ENCODE results near the gene MSX2.

The MSX2 gene

GRCh38 chr5:174724484-174725260, at the start of gene MSX2:
Gene MSX2, plus strand, starts transcription at chr5:174724582. Its CDS starts 78 bp downstream, at chr5:174724660.
- Histone ChIP-seq H2AFZ (ENCODE audit: low read depth, low read length) (no peak within 1 kb of the TSS), H3K4me3 (ENCODE audit: low read length) (peak within 1 kb of the TSS; percentile 27), H3K9me3 (ENCODE audit: low read length) (no peaks in the 10 kb centered on the region), H3K27me3 (ENCODE audit: insufficient read depth, low read length) (peaks cover 84% of the 10 kb centered on the region), H3K36me3 (ENCODE audit: insufficient read depth, low read length) (no peaks in the 10 kb centered on the region), H3K4me1 (ENCODE audit: insufficient read depth, low read length) (no peaks in the 10 kb centered on the region)

DNA sequence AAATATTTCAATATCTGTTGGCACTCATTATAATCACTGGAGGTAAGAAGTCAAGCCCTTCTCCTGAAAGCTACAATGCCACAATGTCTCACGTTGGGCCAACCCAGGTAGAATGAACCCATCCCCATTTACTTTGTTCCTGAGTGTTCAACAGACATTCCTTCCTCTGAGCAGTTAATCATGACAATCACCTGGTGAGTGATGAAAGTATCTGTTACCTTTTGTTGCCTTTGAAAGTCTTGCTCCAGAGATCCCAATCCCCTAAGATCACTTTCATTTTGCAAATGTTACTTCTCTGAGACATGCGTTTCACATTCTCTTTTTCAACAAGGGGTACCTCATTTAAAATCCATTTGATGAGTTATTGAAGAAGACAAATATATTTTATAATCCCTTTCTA, 49.3 kb upstream of the MSX2 start:
- Histone ChIP-seq H3K36me3 (ENCODE audit: insufficient read depth, low read length) (no peaks in the 10 kb centered on the region), H2AFZ (ENCODE audit: low read depth, low read length) (no peak overlapping the region), H3K4me1 (ENCODE audit: insufficient read depth, low read length) (no peaks in the 10 kb centered on the region), H3K27me3 (ENCODE audit: insufficient read depth, low read length) (no peaks in the 10 kb centered on the region), H3K9me3 (ENCODE audit: low read length) (no peaks in the 10 kb centered on the region), H3K4me3 (ENCODE audit: low read length) (no peak overlapping the region)

- Histone ChIP-seq H3K36me3 (ENCODE audit: insufficient read depth, low read length) (no peaks in the 10 kb centered on the region), H2AFZ (ENCODE audit: low read depth, low read length) (no peak overlapping the region), H3K9me3 (ENCODE audit: low read length) (no peaks in the 10 kb centered on the region)
Measured at GRCh38 chr5:174675916-174676315, 48.5 kb upstream of the MSX2 start.

DNA sequence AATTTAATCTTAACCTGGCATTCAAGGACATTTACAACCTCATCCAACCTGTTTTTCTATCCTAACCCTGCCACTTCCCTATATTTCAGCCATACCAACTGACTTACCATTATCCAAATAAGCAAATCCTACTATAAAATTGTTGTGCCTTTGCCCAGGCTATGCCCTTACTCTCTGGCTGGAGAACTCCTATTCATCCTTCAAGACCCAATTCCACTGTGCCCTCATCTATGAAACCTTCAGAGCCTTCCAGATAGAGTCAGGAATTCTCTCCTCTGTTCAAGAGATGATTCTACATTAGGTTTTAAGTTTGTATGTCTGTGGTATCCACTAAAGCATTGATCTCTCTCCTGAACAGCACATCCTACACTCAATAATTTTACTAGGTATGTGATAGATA, 46.3 kb upstream of the MSX2 start:
- no peak overlapping the region for H3K4me3 ChIP-seq (ENCODE audit: low read length)
- no peaks in the 10 kb centered on the region for H3K36me3 ChIP-seq (ENCODE audit: insufficient read depth, low read length)
- H2AFZ ChIP-seq (ENCODE audit: low read depth, low read length) = no peak overlapping the region
- no peaks in the 10 kb centered on the region for H3K9me3 ChIP-seq (ENCODE audit: low read length)
- H3K27me3 ChIP-seq (ENCODE audit: insufficient read depth, low read length) = no peaks in the 10 kb centered on the region
- H3K4me1 ChIP-seq (ENCODE audit: insufficient read depth, low read length) = no peaks in the 10 kb centered on the region

More at GRCh38 chr5:174675916-174676315, 48.5 kb upstream of the MSX2 start:
- Histone ChIP-seq H3K4me1 (ENCODE audit: insufficient read depth, low read length) (no peaks in the 10 kb centered on the region), H3K4me3 (ENCODE audit: low read length) (no peak overlapping the region), H3K27me3 (ENCODE audit: insufficient read depth, low read length) (no peaks in the 10 kb centered on the region)

GRCh38 chr5:174680901-174681565, 43.3 kb upstream of the MSX2 start:
- no peaks in the 10 kb centered on the region for H3K9me3 ChIP-seq (ENCODE audit: low read length)
- H2AFZ ChIP-seq (ENCODE audit: low read depth, low read length) = no peak overlapping the region
- no peak overlapping the region for H3K4me3 ChIP-seq (ENCODE audit: low read length)
- no peaks in the 10 kb centered on the region for H3K4me1 ChIP-seq (ENCODE audit: insufficient read depth, low read length)
- no peaks in the 10 kb centered on the region for H3K36me3 ChIP-seq (ENCODE audit: insufficient read depth, low read length)
- H3K27me3 ChIP-seq (ENCODE audit: insufficient read depth, low read length) = no peaks in the 10 kb centered on the region

DNA sequence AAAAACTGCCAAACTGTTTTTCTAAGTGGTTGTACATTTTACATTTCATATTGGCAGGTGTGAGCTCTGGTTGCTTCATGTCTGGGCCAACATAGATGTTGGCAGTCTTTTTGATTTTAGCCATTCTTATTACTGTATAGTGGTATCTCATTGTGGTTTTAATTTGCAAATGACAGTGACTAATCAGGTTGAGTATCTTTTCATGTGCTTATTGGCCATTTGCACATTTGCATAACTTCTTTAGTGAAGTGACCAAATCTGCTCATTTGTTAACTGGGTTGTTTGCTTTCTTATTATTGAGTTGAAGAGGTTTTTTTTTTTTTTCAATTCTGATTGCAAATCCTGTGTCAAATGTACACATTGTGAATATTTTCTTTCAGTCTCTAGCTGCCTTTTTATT, 36.9 kb upstream of the MSX2 start:
- Histone ChIP-seq H2AFZ (ENCODE audit: low read depth, low read length) (no peak overlapping the region), H3K9me3 (ENCODE audit: low read length) (no peaks in the 10 kb centered on the region), H3K36me3 (ENCODE audit: insufficient read depth, low read length) (no peaks in the 10 kb centered on the region), H3K4me3 (ENCODE audit: low read length) (no peak overlapping the region), H3K4me1 (ENCODE audit: insufficient read depth, low read length) (peaks cover 6% of the 10 kb centered on the region), H3K27me3 (ENCODE audit: insufficient read depth, low read length) (peaks cover 19% of the 10 kb centered on the region)

- Histone ChIP-seq H3K4me3 (ENCODE audit: low read length) (no peak overlapping the region), H3K27me3 (ENCODE audit: insufficient read depth, low read length) (peaks cover 22% of the 10 kb centered on the region), H3K36me3 (ENCODE audit: insufficient read depth, low read length) (no peaks in the 10 kb centered on the region)
Measured at GRCh38 chr5:174688441-174689354, 35.7 kb upstream of the MSX2 start.

DNA sequence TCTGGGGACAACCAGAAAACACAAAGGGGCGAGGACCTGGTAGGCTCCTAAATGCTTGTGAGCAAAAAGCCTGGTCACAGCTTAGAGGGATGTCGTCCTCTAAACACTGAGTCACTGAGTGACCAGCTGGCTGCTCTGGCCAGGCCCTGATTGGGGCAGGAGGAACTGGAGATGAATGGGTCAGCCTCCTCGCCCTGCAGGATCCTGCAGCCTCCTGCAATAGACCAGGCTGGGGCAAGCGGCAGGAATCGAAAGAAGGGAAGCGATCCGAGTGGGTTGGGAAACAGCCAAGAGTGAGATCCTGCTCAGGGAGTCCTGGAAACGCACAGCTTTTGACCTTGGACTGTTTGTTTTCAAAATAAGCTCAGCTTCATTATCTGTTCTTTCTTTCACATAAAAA, 34.1 kb upstream of the MSX2 start:
- H3K4me3 ChIP-seq (ENCODE audit: low read length) = no peak overlapping the region
- no peaks in the 10 kb centered on the region for H3K9me3 ChIP-seq (ENCODE audit: low read length)
- peaks cover 15% of the 10 kb centered on the region for H3K4me1 ChIP-seq (ENCODE audit: insufficient read depth, low read length)
- H3K27me3 ChIP-seq (ENCODE audit: insufficient read depth, low read length) = peaks cover 29% of the 10 kb centered on the region
- no peaks in the 10 kb centered on the region for H3K36me3 ChIP-seq (ENCODE audit: insufficient read depth, low read length)
- no peak overlapping the region for H2AFZ ChIP-seq (ENCODE audit: low read depth, low read length)

More at GRCh38 chr5:174688441-174689354, 35.7 kb upstream of the MSX2 start:
- peaks cover 15% of the 10 kb centered on the region for H3K4me1 ChIP-seq (ENCODE audit: insufficient read depth, low read length)
- no peaks in the 10 kb centered on the region for H3K9me3 ChIP-seq (ENCODE audit: low read length)
- no peak overlapping the region for H2AFZ ChIP-seq (ENCODE audit: low read depth, low read length)

DNA sequence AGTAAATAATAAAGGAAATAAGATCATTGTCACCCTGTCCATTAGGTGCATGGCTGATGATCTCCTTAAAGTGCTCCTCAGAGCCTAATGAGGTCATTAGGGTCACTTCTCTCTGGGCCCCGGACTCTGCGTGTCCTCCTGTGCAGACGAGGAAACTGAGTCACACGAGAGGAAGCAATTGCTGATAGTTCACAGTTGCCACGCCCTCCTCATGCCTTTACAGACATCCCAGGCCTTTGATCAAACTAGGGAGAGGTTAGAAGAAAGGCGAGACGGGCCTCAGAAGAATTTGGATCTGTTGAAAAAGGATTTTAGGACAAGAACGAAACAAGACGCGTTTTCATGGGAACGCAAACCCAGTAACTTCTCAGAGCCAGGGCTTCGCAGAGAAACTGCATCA, 32.0 kb upstream of the MSX2 start:
- Histone ChIP-seq H3K36me3 (ENCODE audit: insufficient read depth, low read length) (no peaks in the 10 kb centered on the region), H3K27me3 (ENCODE audit: insufficient read depth, low read length) (peaks cover 29% of the 10 kb centered on the region), H3K4me3 (ENCODE audit: low read length) (no peak overlapping the region), H2AFZ (ENCODE audit: low read depth, low read length) (no peak overlapping the region), H3K4me1 (ENCODE audit: insufficient read depth, low read length) (peaks cover 15% of the 10 kb centered on the region), H3K9me3 (ENCODE audit: low read length) (no peaks in the 10 kb centered on the region)

- H3K4me3 ChIP-seq (ENCODE audit: low read length) = no peak overlapping the region
- H3K27me3 ChIP-seq (ENCODE audit: insufficient read depth, low read length) = peaks cover 26% of the 10 kb centered on the region
Measured at GRCh38 chr5:174692982-174693422, 31.4 kb upstream of the MSX2 start.

DNA sequence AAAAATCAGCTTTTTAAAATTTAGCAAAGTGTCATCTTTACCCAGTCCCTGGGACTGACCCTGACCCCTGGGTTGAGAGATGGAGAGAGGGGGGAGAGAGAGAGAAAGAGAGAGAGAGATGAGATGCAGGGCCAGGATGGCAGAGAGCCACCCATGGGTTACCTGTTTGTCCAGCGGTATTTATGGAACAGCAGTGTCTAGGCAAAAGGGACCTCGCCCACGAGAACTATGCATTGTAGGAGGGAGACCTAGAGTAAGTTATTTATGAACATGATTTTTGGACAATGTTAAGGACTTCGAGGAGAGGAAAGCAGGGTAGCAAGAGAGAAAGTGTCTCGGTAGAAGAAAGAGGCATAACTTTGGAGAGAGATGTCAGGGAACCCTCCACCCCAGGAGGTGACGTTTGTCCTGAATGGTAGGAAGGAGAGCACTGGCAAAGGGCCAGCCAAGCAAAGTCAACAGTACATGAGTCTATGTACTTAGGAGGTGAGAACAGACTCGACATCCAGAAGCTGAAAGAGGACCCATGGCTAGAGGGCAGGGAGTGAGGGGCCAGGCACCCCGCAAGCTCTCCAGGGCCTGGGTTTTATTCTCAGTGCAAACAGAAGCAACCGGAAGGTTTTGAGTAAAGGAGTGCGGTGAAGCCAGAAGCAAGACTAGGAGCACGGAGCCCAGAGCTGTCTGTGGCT, 30.5 kb upstream of the MSX2 start:
- Histone ChIP-seq H2AFZ (ENCODE audit: low read depth, low read length) (no peak overlapping the region), H3K9me3 (ENCODE audit: low read length) (no peaks in the 10 kb centered on the region), H3K36me3 (ENCODE audit: insufficient read depth, low read length) (no peaks in the 10 kb centered on the region), H3K4me1 (ENCODE audit: insufficient read depth, low read length) (peaks cover 15% of the 10 kb centered on the region), H3K4me3 (ENCODE audit: low read length) (no peak overlapping the region), H3K27me3 (ENCODE audit: insufficient read depth, low read length) (peaks cover 18% of the 10 kb centered on the region)

More at GRCh38 chr5:174692982-174693422, 31.4 kb upstream of the MSX2 start:
- Histone ChIP-seq H2AFZ (ENCODE audit: low read depth, low read length) (no peak overlapping the region), H3K4me1 (ENCODE audit: insufficient read depth, low read length) (peaks cover 15% of the 10 kb centered on the region), H3K9me3 (ENCODE audit: low read length) (no peaks in the 10 kb centered on the region), H3K36me3 (ENCODE audit: insufficient read depth, low read length) (no peaks in the 10 kb centered on the region)

- Histone ChIP-seq H3K4me3 (ENCODE audit: low read length) (no peak overlapping the region), H3K36me3 (ENCODE audit: insufficient read depth, low read length) (no peaks in the 10 kb centered on the region), H2AFZ (ENCODE audit: low read depth, low read length) (no peak overlapping the region), H3K9me3 (ENCODE audit: low read length) (no peaks in the 10 kb centered on the region), H3K4me1 (ENCODE audit: insufficient read depth, low read length) (peaks cover 15% of the 10 kb centered on the region), H3K27me3 (ENCODE audit: insufficient read depth, low read length) (peaks cover 18% of the 10 kb centered on the region)
Measured at GRCh38 chr5:174694611-174695010, 29.8 kb upstream of the MSX2 start.

Measured in neuron (in vitro differentiated cells).